Activated CD4-positive, alpha-beta T cell treated with anti-CD3 and anti-CD28 coated beads, Interleukin-2, amount 50 U/mL, for 24 hours (primary cell): Measurements from ENCODE around the gene MT1F.

Experiments
- DNase-seq, 2 donors: peaks; one replicate each; pipeline ENCODE4 v3.0.0-alpha.2; 2020; ENCODE audit warnings: low read depth in 1 of 2, low spot score in 1 of 2

Gene MT1F

DNA sequence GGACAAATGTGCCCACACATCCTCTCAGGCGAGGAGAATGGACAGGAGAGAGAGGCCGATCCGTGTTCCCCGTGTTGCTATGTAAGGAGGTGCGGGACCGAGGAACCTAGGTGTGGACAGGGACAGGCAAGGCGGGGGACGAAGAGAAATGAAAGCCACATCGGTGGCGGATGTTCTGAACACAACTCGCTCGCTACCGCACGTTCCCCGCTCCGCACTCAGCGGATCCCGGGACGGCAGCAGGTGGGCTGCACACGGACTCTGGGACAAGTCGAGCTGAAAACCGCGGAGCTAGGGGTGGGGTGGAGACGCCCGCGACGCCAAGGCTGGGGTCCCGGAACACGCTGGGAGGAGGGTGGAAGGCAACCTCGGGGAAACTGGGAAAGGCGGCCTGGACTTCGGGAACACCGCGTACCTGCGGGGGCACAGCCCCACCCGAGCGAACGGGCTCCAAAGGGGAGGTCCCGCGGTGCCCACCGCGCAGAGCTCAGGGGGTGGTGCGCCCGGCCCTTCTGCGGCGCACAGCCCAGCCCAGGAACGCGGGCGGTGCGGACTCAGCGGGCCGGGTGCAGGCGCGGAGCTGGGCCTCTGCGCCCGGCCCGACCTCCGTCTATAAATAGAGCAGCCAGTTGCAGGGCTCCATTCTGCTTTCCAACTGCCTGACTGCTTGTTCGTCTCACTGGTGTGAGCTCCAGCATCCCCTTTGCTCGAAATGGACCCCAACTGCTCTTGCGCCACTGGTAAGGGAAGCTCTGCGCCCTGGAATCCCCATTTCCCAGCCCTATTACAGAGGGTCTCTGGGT, 32.4 kb upstream of the MT1F start, which contains the start of gene MT1E:
Gene MT1E, plus strand, starts transcription at position 642 of the 803 bp plus-strand sequence. Its CDS starts 71 bp downstream, at position 713.
- peak in 1 of 2 donors; percentile 59 for DNase-seq

- DNase-seq, result no peak
Observed at GRCh38 chr16:56625943-56626654, 31.7 kb upstream of the MT1F start.

- no peak for DNase-seq
Observed at GRCh38 chr16:56626685-56627084, 31.1 kb upstream of the MT1F start.

- no peak for DNase-seq
Observed at GRCh38 chr16:56628486-56629350, 29.0 kb upstream of the MT1F start.

DNA sequence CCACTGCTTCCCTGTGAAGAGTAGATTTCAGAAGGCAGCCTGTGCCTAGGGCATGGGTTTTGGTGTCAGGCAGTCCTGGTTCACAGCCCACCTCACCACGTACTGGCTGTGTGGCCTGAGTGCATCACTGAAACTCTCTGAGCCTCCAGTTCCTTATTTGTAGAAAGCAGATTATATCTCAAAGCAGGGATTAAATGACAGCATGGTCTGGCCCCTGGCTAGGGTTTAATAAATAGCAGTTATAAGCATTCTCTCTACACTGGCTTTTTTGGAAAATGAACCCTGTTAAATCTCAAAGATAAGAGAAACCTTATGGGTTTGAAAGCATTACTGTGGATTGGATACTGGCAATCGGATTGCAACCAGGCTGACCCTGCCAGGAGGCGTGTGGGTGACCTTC, 28.2 kb upstream of the MT1F start:
- no peak for DNase-seq

DNA sequence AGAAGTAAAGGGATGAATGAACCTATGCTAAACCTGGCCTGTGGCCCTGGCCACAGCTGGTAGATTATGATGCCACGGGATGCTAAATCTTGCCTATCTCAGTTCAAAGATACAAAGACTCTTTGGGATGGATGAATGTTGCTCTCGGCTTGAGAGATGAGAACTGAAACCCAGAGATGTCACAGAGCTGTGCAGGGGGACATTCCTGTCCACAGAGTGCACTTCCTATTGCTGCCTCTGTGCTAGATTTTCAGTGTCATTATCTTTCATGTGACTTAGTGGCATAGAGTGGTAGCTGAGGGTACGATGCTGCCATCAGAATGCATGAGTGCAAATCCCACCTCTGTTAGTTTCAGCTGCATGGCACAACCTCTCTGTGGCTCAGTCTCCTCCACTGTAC, 27.6 kb upstream of the MT1F start:
- DNase-seq, result no peak

DNA sequence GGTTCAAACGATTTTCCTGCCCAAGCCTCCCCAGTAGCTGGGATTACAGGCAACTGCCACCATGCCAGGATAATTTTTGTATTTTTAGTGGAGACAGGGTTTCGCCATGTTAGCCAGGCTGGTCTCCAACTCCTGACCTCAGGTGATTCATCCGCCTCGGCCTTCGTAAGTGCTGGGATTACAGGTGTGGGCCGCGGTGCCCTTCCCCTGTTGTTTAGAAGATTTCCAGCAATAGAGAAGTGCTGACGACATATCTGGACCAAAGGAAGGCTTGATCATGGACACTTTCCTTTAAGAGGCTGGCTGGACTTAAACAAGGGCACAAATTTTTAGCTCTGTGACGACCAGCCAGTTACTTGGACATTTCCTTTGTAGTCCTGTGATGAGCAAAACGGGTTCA, 26.6 kb upstream of the MT1F start:
- no peak for DNase-seq

DNA sequence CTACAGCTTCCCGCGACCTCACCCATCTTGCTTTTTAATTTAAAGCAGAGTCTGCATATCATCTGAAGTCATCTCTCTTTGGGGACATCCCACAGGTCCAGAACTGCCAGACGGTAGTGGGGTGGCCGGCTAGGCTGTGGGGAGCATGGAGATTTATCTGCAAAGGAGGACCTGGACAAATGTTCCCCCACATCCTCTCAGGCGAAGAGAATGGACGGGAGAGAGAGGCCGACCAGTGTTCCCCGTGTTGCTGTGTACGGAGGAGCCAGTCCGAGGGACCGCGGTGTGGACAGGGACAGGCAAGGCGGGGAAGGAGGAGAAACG, 26.0 kb upstream of the MT1F start:
- DNase-seq, result no peak

GRCh38 chr16:56632156-56632847, 25.5 kb upstream of the MT1F start, which contains the start of gene MT1M:
TSS of gene MT1M (plus strand) at chr16:56632659. CDS start at chr16:56632732, 73 bp downstream.
- no peak for DNase-seq

DNA sequence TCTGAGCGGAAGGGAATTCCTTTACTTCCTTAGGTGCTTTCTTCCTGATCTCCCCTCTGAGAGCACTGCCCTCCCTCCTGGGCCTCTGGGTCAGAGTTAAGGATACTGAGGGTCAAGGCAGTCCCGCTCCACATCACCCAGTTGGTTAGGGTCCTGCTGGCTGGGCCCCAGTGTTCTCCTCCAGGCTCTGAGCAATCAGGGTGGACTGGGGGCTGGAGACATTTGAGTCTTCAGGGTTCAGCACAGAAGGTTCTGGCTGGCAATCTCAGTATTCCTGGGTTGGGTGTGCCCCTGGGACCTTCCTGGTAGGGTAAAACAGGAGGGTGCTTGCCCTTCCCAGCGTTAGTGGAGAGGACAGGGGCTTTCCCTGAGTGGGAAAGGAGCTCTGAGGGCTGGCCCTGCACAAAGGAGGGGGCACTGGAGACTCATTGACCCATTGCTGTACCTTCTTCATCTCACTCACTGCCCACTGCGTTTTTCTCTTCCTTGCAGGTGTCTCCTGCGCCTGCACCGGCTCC, 24.9 kb upstream of the MT1F start:
- no peak for DNase-seq

DNA sequence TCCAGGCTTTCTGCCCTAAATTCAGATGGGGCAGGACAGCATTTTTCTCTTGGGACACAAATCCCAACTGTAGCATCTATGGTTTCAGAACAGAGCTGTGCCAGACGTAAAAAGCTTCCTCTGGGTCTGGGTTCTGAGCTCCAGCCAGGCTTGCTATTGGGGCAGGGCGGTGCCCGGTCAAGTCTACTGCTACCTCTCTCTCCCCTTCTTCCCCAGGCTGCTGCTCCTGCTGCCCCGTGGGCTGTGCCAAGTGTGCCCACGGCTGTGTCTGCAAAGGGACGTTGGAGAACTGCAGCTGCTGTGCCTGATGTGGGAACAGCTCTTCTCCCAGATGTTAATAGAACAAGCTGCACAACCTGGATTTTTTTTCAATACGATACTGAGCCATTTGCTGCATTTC, 24.2 kb upstream of the MT1F start:
- DNase-seq, result no peak

GRCh38 chr16:56634715-56635440, 22.9 kb upstream of the MT1F start:
- DNase-seq, result no peak

DNA sequence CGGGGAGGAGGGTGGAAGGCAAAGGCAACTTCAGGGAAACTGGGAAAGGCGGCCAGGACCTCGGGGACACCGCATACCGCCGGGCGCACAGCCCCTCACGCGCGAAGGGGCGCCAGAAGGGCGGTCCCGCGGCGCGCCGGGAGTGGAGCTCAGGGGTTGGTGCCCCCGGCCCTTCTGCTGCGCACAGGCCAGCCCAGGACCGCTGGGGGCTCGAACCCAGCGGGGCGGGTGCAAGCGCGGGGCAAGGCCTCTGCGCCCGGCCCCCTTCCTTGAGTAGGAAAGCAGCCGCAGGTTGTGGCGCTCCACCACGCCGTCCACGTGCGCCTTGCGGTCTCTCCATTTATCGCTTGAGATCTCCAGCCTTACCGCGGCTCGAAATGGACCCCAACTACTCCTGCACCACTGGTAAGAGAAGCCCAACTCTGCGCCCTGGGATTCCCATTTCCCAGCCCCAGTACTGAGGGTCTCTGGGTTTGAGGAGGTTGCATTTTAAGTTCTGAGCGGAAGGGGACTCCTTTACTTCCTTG, 22.3 kb upstream of the MT1F start:
- no peak for DNase-seq

- no peak for DNase-seq
Observed at GRCh38 chr16:56636616-56637413, 20.9 kb upstream of the MT1F start.

DNA sequence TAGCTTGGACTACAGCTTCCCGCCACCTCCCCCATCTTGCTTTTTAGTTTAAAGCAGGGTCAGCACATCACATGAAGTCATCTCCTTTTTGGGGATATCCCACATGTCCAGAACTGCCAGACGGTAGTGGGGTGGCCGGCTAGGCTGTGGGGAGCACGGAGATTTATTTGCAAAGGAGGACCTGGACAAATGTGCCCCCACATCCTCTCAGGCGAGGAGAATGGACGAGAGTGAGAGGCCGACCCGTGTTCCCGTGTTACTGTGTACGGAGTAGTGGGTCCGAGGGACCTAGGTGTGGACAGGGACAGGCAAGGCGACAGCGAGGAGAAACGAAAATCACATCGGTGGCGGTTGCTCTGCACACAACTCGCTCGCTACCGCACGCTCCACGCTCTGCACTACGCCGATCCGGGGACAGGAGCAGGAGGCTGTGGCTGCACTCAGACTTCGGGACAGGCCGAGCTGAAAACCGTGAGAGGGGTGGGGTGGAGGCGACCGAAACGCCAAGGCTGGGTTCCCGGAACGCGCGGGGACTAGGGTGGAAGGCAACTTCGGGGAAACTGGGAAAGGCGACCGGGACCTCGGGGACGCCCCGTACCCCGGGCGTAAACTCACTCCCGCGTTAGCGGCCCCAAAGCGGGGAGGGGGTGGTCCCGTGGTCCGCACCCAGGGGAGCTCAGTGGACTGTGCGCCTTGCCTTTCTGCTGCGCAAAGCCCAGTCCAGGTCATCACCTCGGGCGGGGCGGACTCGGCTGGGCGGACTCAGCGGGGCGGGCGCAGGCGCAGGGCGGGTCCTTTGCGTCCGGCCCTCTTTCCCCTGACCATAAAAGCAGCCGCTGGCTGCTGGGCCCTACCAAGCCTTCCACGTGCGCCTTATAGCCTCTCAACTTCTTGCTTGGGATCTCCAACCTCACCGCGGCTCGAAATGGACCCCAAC, 19.7 kb upstream of the MT1F start, which contains the start of gene MT1A:
Gene MT1A, plus strand, starts transcription at position 853 of the 937 bp plus-strand sequence. Its CDS starts 73 bp downstream, at position 926.
- DNase-seq, result no peak

DNA sequence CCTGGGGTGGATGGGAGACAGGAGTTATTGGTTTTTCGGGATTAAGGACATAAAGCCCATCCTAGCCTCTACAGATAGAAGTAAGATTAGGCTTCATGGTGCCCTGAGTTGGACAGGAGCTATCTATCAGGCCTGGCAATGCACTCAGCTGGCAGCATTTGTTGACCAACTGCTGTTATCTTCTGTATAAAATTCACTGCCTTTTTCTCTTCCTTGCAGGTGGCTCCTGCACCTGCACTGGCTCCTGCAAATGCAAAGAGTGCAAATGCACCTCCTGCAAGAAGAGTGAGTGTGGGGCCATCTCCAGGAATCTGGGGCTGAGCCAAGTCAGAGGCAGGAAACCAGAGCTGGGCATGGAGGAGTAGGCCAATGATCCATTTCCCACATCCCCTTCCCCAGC, 18.7 kb upstream of the MT1F start:
- no peak for DNase-seq

DNA sequence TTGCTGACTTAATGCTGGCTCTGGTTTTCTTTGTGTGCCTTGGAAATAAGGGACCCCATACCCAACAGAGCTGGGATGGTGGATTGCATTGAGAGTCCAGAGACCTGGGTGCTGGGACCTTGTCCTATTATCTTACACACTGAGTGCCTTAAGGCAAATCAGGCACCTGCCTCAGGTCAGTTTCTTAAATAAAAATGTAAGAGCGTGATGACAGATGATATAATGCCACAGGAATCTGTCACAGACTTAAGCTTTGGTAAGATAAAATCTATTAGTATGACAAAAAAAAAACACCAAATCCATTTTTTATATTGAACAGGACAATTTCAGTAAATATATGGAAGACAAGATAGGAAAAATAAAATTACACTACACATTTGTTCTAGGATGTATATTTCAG, 17.7 kb upstream of the MT1F start:
- DNase-seq, result no peak

DNA sequence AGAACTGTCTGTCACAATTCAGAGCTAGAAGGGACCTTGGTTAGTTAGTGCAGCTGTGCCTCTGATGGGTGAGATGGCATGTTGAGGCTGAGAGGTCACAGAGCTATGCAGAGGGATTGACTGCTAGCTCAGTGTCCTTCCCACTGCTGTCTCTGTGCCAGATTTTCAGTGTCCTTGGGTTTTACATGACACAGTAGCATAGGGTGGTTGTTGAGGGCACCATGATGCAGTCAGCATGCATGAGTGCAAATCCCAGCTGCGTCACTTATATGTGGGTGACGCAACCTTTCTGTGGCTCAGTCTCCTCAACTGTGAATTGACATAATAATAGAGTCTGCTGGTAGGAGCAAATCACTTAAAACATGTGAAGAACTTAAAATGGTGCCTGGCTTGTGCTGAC, 16.6 kb upstream of the MT1F start:
- DNase-seq, result no peak
